ENCODE results near the gene SUPT4H1.
A peak's percentile ranks its signal among the peaks of the same experiment; 100 is the strongest.
"Not testable (repeated sequence)": the region's sequence is repeated elsewhere in the genome, so short reads cannot be mapped to it uniquely, and the experiment has no call there.

Gene SUPT4H1

GRCh38 chr17:58351831-58352595 lies at the start of gene SUPT4H1:
Gene SUPT4H1 (minus strand): TSS chr17:58352201. CDS start chr17:58352135, 66 bp downstream.
- H3K9me3 ChIP-seq (replicated peaks in 1 of 11): no peaks in the 10 kb centered on the region
- H3K36me3 ChIP-seq: peaks cover 31 to 46% (median 40%) of the 10 kb centered on the region in 11 experiments
- peak within 1 kb of the TSS; percentile 82 to 94 (median 87) for H3K27ac ChIP-seq
- H4K20me1 ChIP-seq: peaks cover 0 to 39% (median 22%) of the 10 kb centered on the region in 11 experiments; a peak in 13 of 22 replicates
- H3K9ac ChIP-seq: peak within 1 kb of the TSS; percentile 84 to 95 (median 90)
- H3K4me2 ChIP-seq: peak within 1 kb of the TSS; percentile 75 to 97 (median 95)
- peak within 1 kb of the TSS; percentile 70 to 95 (median 88) for H3K4me3 ChIP-seq
- H3K27me3 ChIP-seq: no peaks in the 10 kb centered on the region
- H3K4me1 ChIP-seq: peaks cover 51 to 67% (median 62%) of the 10 kb centered on the region in 10 experiments
- TF ChIP-seq Cebpa-rat (IDR thresholded peaks at IDR 0.05): no peak

DNA sequence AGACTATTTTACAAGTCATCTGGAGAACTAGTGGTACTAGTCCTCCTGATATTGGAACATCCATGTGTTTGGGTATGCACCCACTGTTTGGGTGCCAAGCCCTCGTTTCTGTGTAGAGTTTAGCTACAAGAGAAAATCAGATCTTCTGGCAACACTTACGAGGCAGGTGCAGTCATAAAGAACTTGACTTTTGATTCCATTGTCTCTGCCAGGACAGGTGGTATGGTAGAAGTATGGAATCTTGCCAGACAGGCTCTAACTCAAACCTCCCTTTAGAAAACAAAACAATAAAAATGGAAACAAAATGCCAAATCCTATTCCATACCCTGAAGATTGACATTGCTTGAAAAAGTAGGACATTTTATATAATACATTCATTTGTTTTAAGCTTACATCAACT lies 49.3 kb upstream of the SUPT4H1 start:
- Histone ChIP-seq H3K9me3 (replicated peaks in 1 of 11) (no peaks in the 10 kb centered on the region), H3K4me2 (peak overlapping the region in 1 of 11 experiments; percentile 76; a peak in 1 of 22 replicates), H4K20me1 (no peaks in the 10 kb centered on the region), H3K4me3 (no peak overlapping the region), H3K4me1 (peaks cover 0 to 17% (median 12%) of the 10 kb centered on the region in 10 experiments; a peak in 13 of 20 replicates), H3K27ac (no peak overlapping the region), H3K9ac (no peak overlapping the region), H3K36me3 (no peaks in the 10 kb centered on the region), H3K27me3 (no peaks in the 10 kb centered on the region)
- no peak for TF ChIP-seq Cebpa-rat (IDR thresholded peaks at IDR 0.05)

DNA sequence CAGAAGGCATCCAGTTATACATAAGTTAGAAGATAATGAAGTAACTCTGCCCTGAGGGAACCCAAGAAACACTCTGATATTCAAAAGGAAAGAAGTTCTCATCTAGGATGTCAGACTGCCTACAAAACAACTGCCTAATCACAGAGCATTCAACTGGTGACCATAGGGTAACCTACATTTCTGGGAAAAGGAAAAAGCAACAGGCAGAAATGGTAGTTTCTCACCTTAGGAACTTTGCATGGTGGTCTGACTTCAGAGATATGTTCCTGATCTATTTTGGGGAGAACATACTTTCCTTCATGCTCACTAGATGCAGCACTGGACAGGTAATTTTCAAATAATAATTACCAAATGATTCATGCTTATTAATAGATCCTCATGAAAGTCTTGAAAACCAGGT lies 48.8 kb upstream of the SUPT4H1 start:
- Histone ChIP-seq H4K20me1 (no peaks in the 10 kb centered on the region), H3K9me3 (replicated peaks in 1 of 11) (no peaks in the 10 kb centered on the region), H3K9ac (no peak overlapping the region), H3K27ac (no peak overlapping the region), H3K27me3 (no peaks in the 10 kb centered on the region), H3K4me2 (no peak overlapping the region), H3K4me3 (no peak overlapping the region), H3K4me1 (peaks cover 0 to 17% (median 12%) of the 10 kb centered on the region in 10 experiments; a peak in 13 of 20 replicates), H3K36me3 (no peaks in the 10 kb centered on the region)
- TF ChIP-seq Cebpa-rat (IDR thresholded peaks at IDR 0.05): no peak

DNA sequence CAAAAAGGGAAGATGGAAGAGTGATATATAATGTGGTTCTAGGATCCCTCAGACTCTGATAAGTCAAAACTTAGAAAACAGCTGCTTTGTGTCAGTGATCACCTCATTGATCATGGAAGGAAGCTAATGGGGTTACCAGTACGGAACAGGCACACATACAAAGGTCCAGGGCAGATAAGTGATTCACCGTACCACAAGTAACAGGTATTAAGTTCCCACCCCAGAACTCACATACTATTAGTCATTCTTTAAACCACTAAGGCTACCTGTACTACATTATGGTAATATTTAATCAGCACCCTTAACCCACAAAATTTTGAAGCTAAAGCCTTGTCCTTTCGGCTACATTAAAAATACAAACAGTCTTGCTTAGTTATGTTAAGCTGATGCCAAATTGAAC lies 48.0 kb upstream of the SUPT4H1 start:
- no peaks in the 10 kb centered on the region for H3K27me3 ChIP-seq
- no peak overlapping the region for H3K4me3 ChIP-seq
- TF ChIP-seq Cebpa-rat (IDR thresholded peaks at IDR 0.05): no peak
- H3K9me3 ChIP-seq (replicated peaks in 1 of 11): no peaks in the 10 kb centered on the region
- H4K20me1 ChIP-seq: no peaks in the 10 kb centered on the region
- peaks cover 0 to 17% (median 12%) of the 10 kb centered on the region in 10 experiments; a peak in 13 of 20 replicates for H3K4me1 ChIP-seq
- H3K36me3 ChIP-seq: no peaks in the 10 kb centered on the region
- H3K27ac ChIP-seq: no peak overlapping the region
- no peak overlapping the region for H3K4me2 ChIP-seq
- no peak overlapping the region for H3K9ac ChIP-seq

DNA sequence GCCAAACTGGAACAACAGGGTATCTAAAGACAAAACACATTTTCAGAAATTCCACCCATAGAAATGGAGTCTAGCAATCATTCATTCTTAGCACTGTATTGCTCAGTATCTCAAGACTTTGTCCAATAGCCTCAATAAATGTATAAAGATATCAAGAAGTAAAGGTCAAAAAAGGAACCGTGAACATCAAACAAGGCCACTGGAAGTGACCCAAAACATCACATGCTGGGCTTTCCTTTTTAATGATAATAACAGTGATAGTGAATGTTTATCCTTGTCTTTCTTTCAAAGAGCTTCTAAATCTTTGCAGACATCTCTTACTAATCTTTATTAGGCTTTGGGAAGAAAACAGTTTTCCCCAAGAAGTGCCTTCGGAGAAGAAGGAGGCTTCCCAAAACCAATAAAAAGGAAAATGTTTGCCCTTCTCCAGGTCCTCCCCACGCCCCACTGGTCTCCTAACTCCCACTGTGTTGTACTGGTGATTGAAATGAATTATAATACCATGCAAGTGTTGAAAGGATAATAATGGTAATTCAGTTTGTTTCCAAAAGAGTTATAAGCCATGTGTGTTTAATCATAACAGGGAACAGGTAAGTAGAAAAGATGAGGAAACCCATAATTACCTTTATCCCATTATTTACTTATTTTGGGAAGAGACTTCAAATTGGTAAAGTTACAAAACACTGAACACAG lies 46.7 kb upstream of the SUPT4H1 start:
- H3K9me3 ChIP-seq (replicated peaks in 1 of 11): no peaks in the 10 kb centered on the region
- H4K20me1 ChIP-seq: no peaks in the 10 kb centered on the region
- no peak overlapping the region for H3K4me2 ChIP-seq
- no peak overlapping the region for H3K4me3 ChIP-seq
- no peaks in the 10 kb centered on the region for H3K27me3 ChIP-seq
- H3K36me3 ChIP-seq: no peaks in the 10 kb centered on the region
- H3K4me1 ChIP-seq: peaks cover 0 to 17% (median 12%) of the 10 kb centered on the region in 10 experiments; a peak in 13 of 20 replicates
- no peak overlapping the region for H3K9ac ChIP-seq
- no peak for TF ChIP-seq Cebpa-rat (IDR thresholded peaks at IDR 0.05)
- H3K27ac ChIP-seq: no peak overlapping the region

DNA sequence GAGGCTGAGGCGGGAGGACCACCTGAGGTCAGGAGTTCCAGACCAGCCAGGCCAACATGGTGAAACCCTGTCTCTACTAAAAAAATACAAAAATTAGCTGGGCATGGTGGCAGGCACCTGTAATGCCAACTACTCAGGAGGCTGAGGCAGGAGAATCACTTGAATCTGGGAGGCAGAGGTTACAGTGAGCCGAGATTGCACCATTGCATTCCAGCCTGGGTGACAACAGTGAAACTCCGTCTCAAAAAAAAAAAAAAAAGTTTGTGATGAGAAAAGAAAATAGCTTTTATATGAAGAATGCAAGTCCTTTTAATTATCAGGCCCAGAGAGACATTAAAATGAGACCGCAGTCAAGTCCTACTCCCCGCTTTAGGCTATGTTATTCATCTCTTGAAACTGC lies 45.4 kb upstream of the SUPT4H1 start:
- not testable (repeated sequence) for H4K20me1 ChIP-seq; H3K4me3 ChIP-seq; H3K27ac ChIP-seq; H3K4me1 ChIP-seq; H3K27me3 ChIP-seq; H3K9ac ChIP-seq; H3K4me2 ChIP-seq; H3K9me3 ChIP-seq (replicated peaks in 1 of 11); H3K36me3 ChIP-seq

GRCh38 chr17:58396173-58396572 lies 44.2 kb upstream of the SUPT4H1 start:
- H4K20me1 ChIP-seq: no peaks in the 10 kb centered on the region
- H3K27ac ChIP-seq: no peak overlapping the region
- no peak overlapping the region for H3K9ac ChIP-seq
- H3K27me3 ChIP-seq: no peaks in the 10 kb centered on the region
- no peaks in the 10 kb centered on the region for H3K4me1 ChIP-seq
- no peaks in the 10 kb centered on the region for H3K36me3 ChIP-seq
- no peak overlapping the region for H3K4me3 ChIP-seq
- H3K9me3 ChIP-seq (replicated peaks in 1 of 11): no peaks in the 10 kb centered on the region
- no peak for TF ChIP-seq Cebpa-rat (IDR thresholded peaks at IDR 0.05)
- H3K4me2 ChIP-seq: no peak overlapping the region

DNA sequence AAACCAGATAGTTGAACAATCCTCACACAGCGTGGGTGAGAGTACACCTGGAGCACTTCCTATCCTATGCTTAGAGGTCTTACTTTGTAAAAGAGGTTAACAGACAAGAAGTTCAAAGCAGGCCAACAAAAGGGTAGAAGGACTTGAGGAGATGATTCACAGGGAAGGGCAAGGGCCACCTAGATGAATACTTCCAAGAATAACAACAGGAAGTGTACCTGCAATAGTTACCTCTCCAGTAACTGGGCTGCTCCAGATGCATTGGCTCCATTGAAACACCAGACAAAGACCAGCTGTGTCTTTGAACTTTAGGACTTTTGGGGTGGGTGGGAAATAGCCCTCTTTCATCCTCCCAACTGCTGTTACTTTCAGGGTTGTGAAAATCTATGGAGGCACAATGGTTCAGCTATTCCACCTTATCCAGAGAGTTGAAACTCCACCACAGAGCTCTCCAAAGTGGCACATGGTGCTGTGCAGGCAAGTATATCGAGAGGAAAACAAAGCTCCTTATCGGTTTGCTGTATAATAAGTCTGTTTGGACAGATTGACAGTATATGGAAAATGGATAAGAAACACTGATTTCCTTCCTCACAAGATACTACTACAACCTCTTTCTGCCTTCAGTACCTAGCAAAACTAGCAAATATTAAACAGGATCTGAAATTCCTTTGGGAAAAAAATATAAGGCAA lies 42.7 kb upstream of the SUPT4H1 start:
- Histone ChIP-seq H3K9me3 (replicated peaks in 1 of 11) (no peaks in the 10 kb centered on the region), H3K4me2 (no peak overlapping the region), H3K9ac (no peak overlapping the region), H3K36me3 (no peaks in the 10 kb centered on the region), H3K27ac (no peak overlapping the region), H3K4me1 (no peaks in the 10 kb centered on the region), H4K20me1 (no peaks in the 10 kb centered on the region), H3K27me3 (no peaks in the 10 kb centered on the region), H3K4me3 (no peak overlapping the region)
- TF ChIP-seq Cebpa-rat (IDR thresholded peaks at IDR 0.05): no peak

DNA sequence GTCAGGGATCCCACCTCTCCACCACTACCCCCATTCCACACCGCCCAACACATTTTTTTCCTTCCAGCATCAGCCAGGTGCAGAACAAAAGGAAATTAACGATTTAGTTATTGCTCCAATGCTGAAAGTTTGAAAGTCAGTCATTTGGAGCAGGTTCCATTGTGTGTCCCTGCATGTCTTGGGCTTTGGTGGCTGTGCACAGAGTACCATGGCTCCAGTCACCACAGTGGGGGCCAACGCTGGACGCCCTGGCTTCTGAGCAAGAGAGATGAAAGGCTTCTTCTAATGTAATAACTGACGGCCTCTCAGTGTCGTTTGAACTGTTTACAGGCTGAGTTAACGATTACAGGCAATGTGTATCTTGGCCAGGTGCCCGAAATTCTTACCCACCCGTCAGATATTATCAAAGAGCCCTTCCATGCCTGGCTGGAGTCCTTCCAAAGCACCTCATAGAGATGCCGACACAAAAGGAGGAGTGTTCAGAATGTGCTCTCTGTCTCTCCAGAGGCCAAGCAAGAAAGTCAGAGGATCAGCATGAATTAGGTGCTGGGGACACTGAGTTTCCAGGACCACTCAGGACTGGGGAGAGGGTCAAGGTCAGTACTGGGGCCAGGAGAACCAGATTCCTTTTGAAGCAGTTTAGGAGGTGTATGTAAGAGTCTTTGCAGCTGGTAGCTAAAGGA lies 39.4 kb upstream of the SUPT4H1 start:
- no peak for TF ChIP-seq Cebpa-rat (IDR thresholded peaks at IDR 0.05)
- H3K9ac ChIP-seq: no peak overlapping the region
- H3K4me3 ChIP-seq: no peak overlapping the region
- peaks cover 0 to 5% (median 0%) of the 10 kb centered on the region in 10 experiments; a peak in 1 of 20 replicates for H3K4me1 ChIP-seq
- H3K4me2 ChIP-seq: no peak overlapping the region
- no peak overlapping the region for H3K27ac ChIP-seq
- no peaks in the 10 kb centered on the region for H4K20me1 ChIP-seq
- H3K27me3 ChIP-seq: no peaks in the 10 kb centered on the region
- H3K36me3 ChIP-seq: no peaks in the 10 kb centered on the region
- H3K9me3 ChIP-seq (replicated peaks in 1 of 11): no peaks in the 10 kb centered on the region
